Colonic mucosa (tissue), 4 donors: ENCODE data around the gene RS1. TPM values are rescaled to one million over a fixed set of nuclear protein-coding genes. Genes with fewer than 3 reads are reported as not detected.

Experiments used
- DNase-seq: peaks from one replicate; pipeline ENCODE4 v3.0.0-alpha.2; 2020
- H3K27ac ChIP-seq: fragments of 200-600 bp; one replicate; pipeline ENCODE4 v1.8.0; 2021
- H3K27me3 ChIP-seq: fragments of 200-600 bp; one replicate; pipeline ENCODE4 v1.8.0; 2021
- H3K36me3 ChIP-seq: fragments of 200-600 bp; one replicate; pipeline ENCODE4 v1.8.0; 2021
- H3K4me1 ChIP-seq: fragments of 200-600 bp; one replicate; pipeline ENCODE4 v1.8.0; 2021; ENCODE audit warnings: mild to moderate bottlenecking
- H3K4me3 ChIP-seq: fragments of 200-600 bp; one replicate; pipeline ENCODE4 v1.8.0; 2021
- H3K9ac ChIP-seq, 2 donors: one replicate each; pipeline ENCODE4 v1.7.0; 2013; ENCODE audit warnings: control low read depth in 2 of 2, low read depth in 2 of 2, low read length in 2 of 2
- H3K9me3 ChIP-seq: fragments of 200-600 bp; one replicate; pipeline ENCODE4 v1.8.0; 2021
- CTCF ChIP-seq: fragments of 200-600 bp; IDR thresholded peaks from one replicate; pipeline ENCODE4 v1.8.0; 2022; ENCODE audit warnings: antibody characterized with exemption, mild to moderate bottlenecking
- intact Hi-C: fragments of 100-400 bp; cut with DNase I; formaldehyde crosslinking; loops from one replicate; pipeline ENCODE4 v1.14.1; 2022
- total RNA-seq, 2 donors: library from RNA; stranded (reverse); fragmentation: NEBNext Ultra II Directional in 1 of 2; extraction: Animal tissue kit (Norgen Biotek cat#: 25700) in 1 of 2; gene quantifications; one replicate each; pipeline ENCODE4 v1.2.1, GENCODE V29; 2021
- donor health status: healthy.
- donor health status: DM: no; HTN: no; CAD: no.
- donor health status: DM: no; HTN: no; CAD: no.

Gene RS1
- total RNA-seq = not detected

DNA sequence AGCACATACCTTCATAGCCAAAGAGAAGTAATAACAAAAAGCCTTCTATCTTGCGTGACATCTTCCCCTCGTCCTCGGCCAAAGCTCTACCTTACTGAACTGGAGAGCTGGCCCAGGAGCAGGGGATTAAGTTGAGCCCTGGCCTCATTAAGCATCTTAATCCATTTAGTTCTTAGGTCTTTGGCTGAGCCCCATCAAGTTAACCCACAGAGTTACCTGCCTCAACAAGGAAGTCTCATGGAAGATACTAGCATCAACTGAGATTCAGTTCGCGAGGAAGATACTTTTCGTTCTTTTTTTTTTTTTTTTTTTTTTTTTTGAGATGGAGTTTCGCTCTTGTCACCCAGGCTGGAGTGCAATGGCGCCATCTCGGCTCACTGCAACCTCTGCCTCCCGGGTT is at the start of gene RS1:
Gene RS1 (minus strand): TSS at position 101 of the 400 bp plus-strand sequence. CDS start 40 bp downstream, at position 61.
- Histone ChIP-seq H3K36me3 (no peaks in the 10 kb centered on the region), H3K27ac (no peak within 1 kb of the TSS), H3K4me3 (no peak within 1 kb of the TSS), H3K4me1 (no peaks in the 10 kb centered on the region), H3K9ac (no peak within 1 kb of the TSS), H3K27me3 (no peaks in the 10 kb centered on the region), H3K9me3 (no peaks in the 10 kb centered on the region)
- no peak for TF ChIP-seq CTCF
- intact Hi-C loops = loop anchor here (10.0 kb wide), 1 partner anchor 247 kb away; the partner anchor contains the start of gene CDKL5
- no peak for DNase-seq

DNA sequence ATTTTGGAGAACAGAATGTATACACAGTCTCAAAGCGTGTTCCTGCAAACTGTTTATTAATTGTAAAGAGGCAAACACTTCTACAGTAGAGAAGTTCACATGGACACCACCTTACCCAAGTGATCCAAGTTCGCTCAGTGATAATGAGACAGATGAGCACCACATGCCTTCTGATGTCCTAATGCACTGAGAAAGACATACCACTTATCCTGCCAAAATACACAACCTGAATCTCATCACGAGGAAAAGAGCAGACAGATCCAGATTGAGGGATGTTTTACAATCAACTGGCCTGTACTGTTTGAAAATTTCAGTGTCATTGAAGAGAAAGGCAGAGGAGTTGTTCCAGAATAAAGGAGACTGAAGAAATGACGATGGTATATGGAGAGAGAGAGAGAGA is 47.9 kb upstream of the RS1 start:
- Histone ChIP-seq H3K4me1 (no peaks in the 10 kb centered on the region), H3K9me3 (no peaks in the 10 kb centered on the region), H3K36me3 (no peaks in the 10 kb centered on the region), H3K9ac (no peak overlapping the region), H3K4me3 (no peak overlapping the region), H3K27me3 (no peaks in the 10 kb centered on the region), H3K27ac (no peak overlapping the region)
- intact Hi-C loops = no loop called here
- TF ChIP-seq CTCF = no peak
- DNase-seq = no peak

GRCh38 chrX:18714910-18715309 is 43.0 kb upstream of the RS1 start:
- no peak for DNase-seq
- no peaks in the 10 kb centered on the region for H3K9me3 ChIP-seq
- no peaks in the 10 kb centered on the region for H3K4me1 ChIP-seq
- no peaks in the 10 kb centered on the region for H3K27me3 ChIP-seq
- no peak overlapping the region for H3K4me3 ChIP-seq
- no peak for TF ChIP-seq CTCF
- intact Hi-C loops = no loop called here
- H3K36me3 ChIP-seq = no peaks in the 10 kb centered on the region
- H3K9ac ChIP-seq = no peak overlapping the region
- no peak overlapping the region for H3K27ac ChIP-seq

DNA sequence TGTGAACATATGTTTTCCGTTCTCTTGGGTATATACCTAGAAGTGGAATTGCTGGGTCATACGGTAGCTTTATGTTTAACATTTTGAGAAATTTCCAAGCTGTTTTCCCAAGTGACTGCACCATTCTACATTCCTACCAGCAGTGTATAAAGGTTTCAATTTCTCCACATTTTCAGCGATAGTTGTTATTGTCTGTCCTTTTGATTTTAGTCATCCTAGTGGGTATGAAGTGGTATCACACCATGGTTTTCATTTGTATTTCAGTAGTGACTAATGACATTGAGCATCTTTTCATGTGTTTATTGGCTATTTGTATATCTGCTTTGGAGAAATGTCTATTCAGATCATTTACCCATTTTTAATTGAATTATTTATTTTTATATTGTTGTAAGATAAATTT is 37.9 kb upstream of the RS1 start:
- Histone ChIP-seq H3K36me3 (no peaks in the 10 kb centered on the region), H3K4me1 (no peaks in the 10 kb centered on the region), H3K27ac (no peak overlapping the region), H3K9ac (no peak overlapping the region), H3K9me3 (no peaks in the 10 kb centered on the region), H3K27me3 (no peaks in the 10 kb centered on the region), H3K4me3 (no peak overlapping the region)
- no peak for TF ChIP-seq CTCF
- intact Hi-C loops = no loop called here
- DNase-seq = no peak

- DNase-seq = no peak
- no peak for TF ChIP-seq CTCF
- intact Hi-C loops = no loop called here
- no peaks in the 10 kb centered on the region for H3K36me3 ChIP-seq
- H3K4me1 ChIP-seq = no peaks in the 10 kb centered on the region
- no peaks in the 10 kb centered on the region for H3K9me3 ChIP-seq
- H3K4me3 ChIP-seq = no peak within 1 kb of the TSS
- H3K27ac ChIP-seq = no peak within 1 kb of the TSS
- no peak within 1 kb of the TSS for H3K9ac ChIP-seq
- H3K27me3 ChIP-seq = no peaks in the 10 kb centered on the region
Measured at GRCh38 chrX:18707426-18708049, 35.6 kb upstream of the RS1 start, which contains the start of gene PPEF1. TSS of gene PPEF1 (plus strand) at chrX:18707645. CDS start at chrX:18707781, 136 bp downstream.
